OCI-M2 (cell line): Measurements from ENCODE around the gene KIAA1755.

ENCODE experiments used
- DNase-seq: peaks from one replicate; lab custom pipeline; 2025; ENCODE audit not compliant: unreplicated experiment; lab: John Stamatoyannopoulos, UW

The KIAA1755 gene

DNA sequence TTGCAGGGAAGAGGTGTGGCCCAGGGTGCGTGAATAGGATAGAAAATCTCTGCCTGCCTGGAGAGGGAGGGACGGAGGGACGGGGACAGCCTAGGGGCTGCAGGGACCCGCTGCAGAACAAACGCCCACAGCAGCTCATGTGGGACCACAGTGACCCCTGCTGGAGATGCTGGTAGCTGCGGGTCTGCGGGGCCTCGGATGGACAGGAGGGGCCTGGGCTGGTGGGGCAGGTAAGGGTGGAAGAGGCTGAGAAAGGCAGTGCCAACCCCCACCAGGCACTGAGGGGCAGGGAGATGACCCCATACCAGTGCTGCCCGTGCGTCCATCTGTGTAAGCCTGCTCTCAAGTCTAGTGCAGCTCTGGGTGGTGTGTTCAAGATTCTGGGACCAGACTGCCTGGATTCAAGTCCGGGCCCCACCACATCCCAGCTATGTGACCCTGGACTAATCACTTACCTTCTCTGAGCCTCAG is 39.4 kb downstream of the KIAA1755 start:
- no peak for DNase-seq

DNA sequence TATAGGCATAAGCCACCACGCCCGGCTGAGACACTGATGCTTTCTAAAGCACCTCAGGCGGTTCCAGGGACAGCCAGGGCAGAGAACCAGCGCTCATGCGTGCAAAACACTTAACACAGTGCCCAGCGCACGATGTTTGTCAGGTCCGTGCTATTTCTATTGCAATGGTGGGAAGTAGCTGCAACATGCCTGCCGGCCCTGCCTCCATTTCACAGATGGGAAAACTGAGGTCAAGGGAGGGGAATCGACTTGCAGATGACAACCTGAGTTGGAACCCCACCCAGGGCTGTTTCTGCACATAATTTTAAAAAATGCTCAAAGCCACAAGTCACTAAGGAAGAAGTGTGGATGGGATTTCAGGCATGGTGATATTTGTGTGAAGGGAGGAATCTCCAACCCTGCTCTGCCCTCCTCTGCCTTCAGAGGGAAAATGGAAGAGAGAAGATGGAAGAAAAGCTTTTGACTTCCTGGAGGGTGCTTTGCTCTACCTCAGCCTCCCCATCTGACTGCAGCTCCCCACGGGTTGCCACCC is 39.9 kb downstream of the KIAA1755 start:
- no peak for DNase-seq

DNA sequence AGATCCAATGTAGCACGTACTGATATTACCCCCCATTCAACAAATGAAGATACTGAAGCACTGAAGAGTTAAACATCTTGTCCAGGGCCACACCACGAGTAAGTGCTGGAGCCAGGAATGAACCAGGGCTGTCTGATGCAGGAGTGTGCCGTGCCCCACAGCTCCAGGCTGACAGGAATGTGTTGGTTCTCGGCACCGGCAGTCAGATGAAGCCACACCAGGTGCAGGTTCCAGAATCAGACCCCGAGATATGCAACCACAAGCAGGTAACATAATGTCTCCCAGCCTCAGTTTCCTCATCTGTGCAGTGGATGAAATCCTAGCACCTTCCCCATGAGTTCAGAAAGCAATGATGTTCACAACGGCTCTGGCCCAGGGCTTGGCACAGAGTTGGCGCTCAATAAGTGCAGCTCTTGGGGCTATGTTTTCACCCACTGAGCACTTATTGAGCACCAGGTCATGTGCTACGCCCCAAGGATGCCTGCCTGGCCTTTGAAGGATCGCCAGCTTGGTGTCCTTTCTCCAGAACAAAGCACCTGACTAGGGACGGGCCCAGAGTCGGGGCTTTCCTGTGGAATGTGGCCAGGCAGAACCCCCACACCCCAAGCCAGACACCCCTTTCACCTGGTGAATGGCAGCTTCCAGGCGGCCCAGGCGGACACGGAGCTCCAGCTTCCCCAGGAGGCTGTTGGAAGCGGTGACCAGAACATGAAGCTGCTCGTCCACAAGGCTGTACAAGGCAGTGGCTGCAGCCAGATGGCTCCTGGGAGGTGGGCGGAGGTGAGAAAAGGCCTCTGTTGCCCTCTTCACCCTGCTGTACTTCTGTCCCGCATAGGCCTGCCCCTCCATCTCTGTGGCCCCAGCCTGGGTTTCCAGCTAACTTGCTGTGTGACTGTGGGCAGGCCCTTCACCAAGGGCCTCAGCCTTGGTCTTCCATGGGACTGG is 41.3 kb downstream of the KIAA1755 start:
- DNase-seq, result no peak

DNA sequence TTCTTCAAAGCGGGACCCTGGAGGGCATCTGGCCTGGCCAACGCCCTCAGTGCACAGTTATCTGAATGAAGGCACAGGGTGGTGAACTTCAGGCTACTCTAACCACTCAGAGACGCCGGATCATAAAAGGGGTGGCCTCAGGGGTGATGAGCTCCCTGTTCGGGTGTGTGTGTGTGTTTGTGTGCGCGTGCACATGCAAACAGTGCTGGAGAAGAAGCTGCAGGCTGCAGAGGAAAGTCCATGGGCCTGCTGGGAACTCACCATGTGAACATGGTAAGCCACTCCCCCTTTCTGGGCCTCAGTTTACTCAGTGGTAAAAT is 42.0 kb downstream of the KIAA1755 start:
- DNase-seq, result no peak

DNA sequence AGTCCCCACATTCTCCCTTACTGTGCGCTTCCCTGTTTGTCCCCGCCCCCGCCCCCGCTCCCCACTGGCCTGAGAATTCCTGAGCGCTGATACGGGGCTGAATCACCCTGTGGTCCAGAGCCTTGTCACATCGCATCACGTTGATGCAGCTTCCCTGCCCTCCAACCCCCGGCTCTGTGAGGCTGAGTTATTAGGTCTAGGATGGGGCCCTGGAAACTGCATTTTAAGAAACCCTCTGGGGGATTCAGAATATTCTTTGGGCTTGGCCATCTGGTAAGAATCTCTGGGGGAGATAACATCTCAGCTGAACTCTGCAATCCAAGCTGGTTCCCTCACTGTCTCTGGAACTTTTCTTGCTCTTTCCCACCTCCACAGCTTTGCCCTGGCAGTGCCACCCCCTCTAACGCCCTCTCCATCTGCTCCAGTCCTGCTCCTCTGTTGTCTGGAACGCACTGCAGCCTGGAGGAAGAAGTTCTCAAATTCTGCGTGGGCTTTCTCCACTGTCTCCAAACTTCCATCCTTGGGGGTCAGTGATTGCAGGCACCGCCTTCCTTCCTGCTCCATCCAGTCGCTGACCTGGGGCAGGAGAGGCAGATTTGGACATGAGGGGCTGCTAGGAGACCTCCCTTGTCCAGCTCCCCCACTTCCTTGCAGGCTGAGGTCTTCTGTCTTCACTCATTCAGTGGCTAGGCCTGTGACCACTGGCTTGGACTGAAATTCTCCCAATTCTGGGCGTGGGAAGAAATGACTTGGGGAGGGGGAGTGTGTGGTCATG is 42.6 kb downstream of the KIAA1755 start:
- DNase-seq, result no peak

DNA sequence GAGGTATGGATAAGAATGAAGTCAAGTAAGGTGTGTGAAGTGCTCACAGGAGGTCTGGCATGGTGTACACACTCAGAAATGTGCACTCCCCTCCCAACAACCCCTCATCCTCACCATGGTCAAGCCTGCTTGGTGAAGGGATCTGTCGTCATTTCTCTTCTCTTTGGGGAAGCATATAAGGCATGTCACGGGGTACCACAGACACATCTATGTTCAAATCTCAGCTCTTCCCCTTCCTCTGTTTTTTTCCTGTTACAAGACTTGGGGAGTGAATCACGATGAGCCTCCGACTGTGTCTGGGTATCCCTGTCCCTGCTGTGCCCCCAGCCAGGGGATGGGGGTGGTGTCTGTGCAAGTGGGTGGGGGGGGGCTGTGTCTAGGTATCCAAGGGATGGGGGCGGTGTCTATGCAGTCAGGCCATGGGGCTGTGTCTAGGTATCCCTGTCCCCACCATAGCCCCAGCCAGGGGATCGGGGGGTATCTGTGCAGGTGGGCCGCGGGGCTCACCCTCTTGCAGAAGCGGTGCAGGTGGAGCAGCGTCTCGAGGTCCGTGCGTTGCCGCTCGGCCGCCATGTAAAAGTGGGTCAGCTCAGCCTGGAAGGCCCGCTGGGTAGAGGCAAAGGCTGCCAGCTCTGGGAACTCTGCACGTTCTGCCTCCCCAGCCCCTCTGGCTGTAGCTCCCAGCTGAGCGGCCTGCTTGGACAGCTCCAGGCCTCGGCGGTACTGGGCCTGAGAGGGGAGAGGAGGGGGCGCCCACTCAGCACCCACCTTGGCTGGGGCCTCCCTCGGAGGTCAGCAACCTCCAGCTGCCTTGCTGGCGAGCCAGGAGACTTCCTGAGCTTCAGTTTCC is 43.6 kb downstream of the KIAA1755 start:
- no peak for DNase-seq

DNA sequence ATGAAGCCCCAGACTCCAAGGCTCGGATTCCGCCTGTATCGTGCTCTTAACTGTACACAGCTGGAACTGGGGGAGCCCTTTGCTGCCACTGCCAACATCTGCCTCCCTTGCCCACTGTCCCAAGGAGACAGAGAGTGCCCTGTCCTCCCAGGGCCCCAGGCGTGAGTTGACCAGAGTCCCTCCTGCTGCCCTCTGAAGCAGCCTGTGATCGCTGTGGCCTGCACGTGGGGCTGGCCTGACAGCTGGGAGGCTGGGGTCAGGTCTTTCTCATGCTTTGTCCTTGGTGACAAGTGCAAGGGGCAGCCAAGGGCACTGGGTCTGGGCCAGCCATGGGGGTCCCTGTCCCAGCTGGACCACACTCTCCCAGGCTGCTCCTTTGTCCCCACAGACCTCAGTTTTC is 44.3 kb downstream of the KIAA1755 start:
- no peak for DNase-seq

DNA sequence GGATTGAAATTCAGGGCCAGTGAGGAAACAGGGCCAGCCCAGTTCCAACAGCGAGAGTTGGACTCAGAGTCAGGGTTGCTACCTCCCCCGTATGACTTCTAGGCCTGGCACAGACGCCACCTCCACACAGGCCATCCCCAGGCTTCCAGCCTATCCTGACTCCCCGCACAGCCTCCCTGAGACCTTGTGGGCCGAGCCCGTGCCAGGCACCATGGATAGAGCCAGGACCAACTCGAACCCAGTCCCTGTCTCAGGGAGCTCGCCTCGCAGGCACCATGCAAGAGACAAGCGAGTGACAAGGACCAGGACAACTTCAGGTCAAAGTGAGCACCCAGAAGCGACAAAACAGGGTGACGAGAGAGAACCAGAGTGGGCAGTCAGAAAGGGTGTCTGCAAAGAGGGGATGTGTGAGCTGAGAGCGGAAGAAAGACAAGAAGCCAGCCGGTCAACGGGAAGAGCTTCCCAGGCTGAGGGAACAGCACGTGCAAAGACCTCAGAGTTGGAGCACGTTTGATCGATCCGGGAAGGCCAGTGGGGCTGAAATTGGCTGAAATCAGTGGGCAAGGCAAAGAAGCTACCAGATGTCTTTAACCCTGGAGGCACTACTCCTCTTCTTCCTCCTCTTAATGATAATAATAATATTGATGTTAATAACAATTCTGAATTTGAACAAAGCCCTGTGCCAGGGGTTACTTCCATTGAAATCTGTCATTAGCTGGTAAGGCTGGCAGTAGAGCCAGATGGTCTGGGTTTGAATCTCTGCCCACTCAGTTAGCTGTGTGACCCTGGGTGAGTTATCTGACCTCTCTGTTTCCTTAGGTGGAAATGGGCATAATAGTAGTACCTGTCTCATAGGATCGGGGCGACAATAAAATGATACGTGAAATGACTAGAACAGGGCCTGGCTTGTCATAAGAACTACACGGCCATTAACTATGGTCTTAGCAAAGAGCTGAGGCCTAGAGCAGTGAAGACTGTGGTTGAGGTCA is 45.0 kb downstream of the KIAA1755 start:
- DNase-seq, result no peak

DNA sequence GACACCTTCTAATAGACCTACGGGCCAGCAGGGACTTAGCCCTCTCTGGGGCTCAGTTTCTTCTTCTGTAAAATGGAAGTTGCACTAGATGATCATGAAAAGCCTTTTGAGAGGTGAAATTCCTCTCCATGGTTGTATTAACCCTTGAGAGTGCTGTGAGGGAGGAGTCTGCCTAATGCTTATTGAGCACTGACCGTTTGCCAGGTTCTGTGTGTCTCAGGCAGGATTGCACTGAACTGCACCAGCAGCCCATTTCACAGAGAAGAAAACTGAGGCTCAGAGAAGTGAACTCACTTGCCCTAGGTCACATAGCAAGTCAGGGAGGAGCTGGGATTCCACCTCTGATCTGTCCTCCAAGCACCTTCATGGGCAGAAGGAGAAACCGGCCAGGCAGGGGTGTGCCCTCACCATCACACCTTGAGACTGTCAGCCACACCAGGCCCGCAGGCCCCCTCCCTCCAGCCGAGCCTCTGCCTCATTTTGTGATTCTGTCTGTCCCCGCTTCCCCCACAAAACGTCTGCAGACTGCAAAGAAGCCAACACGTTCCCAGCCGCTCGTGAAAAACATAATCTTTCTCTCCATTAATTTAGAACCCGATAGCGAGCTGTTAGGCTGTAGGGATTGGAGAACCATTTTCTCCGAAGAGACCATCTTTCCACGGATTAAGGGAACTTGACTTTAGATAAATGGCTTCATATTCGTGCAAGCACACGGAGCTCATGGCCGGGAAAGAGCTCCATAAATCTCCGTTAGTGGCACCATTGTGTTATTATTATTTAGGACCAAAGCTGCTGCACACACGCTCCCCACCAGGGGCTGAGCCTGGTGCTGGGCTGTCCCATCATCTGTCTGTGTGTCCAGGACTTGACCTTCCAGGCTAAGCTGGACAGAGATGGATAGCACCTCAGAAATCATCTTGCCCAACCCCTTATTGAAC is 46.0 kb downstream of the KIAA1755 start:
- no peak for DNase-seq

DNA sequence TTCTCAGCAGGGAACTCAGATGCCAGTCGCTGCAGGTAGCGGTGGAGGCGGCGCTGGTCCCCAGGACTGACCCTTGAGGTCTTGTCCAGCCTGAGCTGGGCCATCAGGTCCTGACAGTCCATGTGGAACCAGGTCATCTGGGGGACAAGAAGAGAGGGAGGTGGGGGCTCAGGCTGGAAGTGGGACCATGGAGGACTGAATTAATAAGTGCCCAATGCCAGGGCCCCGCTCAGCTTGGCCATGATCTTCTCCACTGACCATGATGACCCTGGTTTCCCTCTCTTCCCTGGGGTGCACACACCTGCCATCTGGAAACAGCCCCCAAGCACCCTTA is 47.0 kb downstream of the KIAA1755 start:
- no peak for DNase-seq

DNA sequence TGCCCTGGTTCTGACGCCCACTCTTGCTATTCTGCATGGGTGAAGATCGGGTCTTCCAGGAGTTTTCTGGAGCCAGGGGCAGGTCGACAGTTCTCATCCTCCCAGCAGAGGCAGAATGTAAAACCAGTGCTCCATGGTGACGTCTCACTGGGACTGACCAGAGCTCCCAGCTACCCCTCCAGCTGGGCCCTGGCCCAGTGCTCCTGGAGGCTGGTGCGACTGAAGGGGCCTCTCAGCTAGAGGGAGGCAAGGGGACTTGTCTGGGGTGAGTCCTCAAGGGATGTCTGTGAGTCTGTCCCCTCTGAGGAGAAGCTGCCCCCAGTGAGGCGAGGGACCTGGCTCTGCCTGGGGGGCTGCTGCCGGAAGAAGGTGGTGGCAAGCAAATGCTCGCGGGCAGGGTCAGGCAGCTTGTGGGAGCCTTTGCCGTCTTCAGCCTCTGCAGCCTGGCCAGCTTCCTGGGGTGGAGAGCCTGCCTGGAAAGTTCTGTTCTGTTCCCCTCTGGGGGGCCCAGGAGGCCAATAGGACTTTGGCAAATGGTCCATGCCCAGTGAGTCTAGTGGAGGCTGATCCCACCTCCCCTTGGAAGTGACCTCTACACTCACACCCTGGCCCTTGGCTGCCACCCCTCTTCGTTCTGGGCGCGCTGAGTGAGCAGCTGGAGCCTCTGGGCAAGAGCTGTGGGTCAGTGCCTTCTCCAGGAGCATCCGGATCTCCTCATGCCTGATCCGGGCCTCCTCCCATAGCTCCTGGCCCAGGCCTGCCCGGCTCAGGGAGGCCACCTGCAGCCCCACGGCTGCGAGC is 47.5 kb downstream of the KIAA1755 start:
- DNase-seq, result no peak

DNA sequence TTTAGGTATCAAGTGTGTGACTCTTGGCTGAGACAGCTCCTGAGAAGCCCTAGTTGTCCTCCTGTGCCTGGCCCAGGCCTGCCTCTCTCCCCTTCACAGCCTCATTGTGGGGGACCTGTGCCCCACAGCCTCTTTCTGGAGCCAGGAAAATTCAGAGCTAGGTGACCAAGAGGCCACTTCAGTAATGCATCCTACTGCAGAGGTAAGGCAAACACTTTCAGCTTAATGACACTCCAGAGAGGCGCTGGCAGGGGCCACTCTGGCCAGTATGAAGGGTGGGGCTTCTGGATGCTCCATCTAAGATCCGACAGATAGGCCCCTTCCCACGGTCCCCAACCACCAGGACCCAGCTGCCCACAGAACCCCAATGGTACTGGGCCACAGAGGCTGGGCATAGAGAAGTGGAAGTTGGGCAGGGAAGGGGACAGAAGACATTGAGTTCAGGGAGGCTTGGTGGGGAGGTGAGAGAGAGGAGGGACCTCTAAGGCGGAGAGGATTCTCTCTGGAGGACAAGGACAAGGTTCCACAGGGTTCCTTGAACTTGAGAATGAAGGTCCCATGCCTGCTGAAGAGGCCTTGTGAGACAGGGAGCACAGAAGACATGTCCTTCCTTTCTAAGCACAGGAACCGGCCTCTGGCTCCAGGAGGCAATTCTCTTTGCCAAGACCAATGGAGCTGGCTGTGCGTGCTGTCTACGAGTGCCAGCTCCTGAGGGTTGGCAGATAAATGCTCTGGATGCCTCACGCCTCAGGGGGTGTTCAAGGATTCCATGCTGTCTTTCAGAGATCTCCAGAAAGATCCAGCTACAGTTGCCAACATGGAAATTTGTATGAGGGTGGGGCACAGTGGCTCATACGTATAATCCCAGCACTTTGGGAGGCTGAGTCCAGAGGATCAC is 49.1 kb downstream of the KIAA1755 start:
- DNase-seq, result no peak

DNA sequence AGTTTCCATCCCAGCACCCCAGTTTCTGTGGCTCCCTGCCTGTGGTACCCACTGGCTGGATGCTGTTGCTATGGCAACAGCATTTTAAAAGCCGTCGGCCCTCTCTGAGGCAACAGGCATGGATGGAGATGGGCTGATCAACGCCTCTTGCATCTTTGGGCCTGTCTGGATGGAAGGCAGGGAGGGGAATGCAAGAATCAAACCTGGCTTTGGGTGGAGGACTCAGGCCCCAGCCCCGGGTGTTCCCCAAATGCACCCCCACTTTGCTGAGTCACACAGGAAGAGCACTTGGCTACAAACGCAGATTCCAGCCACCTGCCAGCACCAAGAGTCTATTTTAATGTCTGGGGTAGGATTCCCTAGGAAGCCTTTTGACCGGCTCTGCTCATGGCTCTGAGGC is 49.8 kb downstream of the KIAA1755 start:
- DNase-seq, result no peak

DNA sequence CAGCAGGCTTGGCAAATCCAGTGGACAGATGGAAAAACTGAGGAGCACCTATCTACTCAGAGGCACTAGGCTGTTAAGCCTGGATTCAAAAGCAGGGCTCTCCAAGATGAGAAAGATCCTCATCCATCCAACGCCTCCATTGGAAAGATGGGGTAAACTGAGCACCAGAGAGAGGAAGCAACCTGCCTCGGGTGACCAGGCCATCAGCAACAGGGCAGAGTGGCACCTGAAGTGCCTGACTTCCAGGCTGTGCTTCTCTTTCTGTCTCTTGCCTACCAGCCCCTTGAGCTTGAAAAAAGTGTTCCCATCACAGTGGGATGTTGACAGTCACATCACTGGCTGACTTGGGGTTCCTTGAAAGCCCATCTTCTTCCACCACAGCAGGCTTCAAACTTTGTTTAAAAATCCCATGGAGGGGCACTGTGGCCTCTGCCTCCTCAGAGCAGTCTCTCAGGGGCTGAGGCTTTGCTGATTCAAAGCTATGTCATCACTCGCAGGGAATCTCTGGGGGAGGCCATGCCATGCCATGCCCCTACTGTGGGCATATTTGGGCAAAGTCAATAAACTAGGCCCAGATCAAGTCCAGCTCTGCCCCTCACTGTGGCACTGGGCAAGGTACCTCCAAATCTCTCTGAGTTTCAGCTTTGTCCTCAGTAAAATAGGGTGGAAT is 50.7 kb downstream of the KIAA1755 start:
- no peak for DNase-seq

DNA sequence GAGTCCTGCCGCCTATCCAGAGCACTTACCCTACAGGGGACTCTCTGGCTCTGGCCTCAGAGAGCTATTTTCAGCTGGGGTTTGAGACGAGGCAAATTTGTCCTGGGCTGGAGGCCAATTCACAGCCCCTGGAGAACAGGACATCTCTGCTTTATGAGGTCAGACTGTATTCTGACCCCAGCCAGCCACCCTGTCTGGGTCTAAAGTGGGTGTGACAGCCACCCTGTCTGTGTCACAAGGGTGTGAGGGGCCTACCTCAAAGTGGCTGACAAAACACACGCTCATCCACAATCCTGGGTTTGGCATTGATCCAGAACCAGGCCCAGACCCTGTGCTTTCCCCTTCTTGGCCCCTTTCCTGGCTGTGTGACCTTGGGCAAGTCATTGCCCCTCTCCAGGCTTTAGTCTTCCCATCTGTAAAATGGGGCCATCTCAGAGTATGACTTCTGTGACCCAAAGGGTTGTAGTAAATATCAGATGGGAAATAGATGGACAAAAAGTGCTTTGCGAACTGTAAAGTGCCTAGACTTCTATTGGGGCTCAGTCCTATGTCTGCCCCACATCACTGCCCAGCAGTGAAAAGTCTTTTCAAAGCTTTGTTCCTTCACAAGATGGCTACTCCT is 51.4 kb downstream of the KIAA1755 start:
- DNase-seq, result no peak

DNA sequence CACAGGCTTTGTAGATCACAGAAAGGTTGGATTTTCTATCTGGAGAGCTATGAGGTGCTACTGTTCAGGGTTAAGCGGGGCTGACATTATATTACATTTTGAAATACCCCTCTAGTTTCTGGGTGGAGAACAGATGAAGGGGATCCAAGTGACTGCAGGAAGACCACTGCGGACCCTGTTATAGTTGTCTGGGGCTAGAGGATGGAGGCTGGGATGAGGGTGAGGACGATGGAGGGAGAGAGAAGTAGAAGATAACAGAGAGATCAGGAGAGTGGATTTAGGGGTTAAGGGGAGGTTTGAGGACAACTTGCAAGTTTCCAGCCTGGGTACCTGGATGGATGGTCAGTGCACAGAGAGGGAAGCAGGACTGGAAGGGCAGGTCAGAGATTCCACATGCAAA is 52.0 kb downstream of the KIAA1755 start:
- DNase-seq, result no peak
